Stimulated activated CD4-positive, alpha-beta T cell treated with anti-CD3 and anti-CD28 coated beads, Interleukin-4, amount 100 ng/mL, for 48 hours (primary cell): ENCODE measurements around the gene EP400.
"Not testable (repeated sequence)": the region's sequence is repeated elsewhere in the genome, so short reads cannot be mapped to it uniquely, and the experiment has no call there.

ENCODE experiments used
- DNase-seq, 2 donors: peaks; one replicate each; pipeline ENCODE4 v3.0.0-alpha.2; 2020; ENCODE audit warnings: low read depth in 2 of 2

EP400 gene

GRCh38 chr12:132066749-132067148 lies 117.0 kb downstream of the EP400 start:
- no peak for DNase-seq

GRCh38 chr12:132067182-132067581 lies 117.4 kb downstream of the EP400 start:
- no peak for DNase-seq

GRCh38 chr12:132068250-132068649 lies 118.5 kb downstream of the EP400 start:
- no peak for DNase-seq

- DNase-seq: no peak
These were observed 119.7 kb downstream of the EP400 start for GRCh38 chr12:132069336-132069985.

- no peak for DNase-seq
These were observed 120.6 kb downstream of the EP400 start for GRCh38 chr12:132070298-132070697.

GRCh38 chr12:132071040-132071810 lies 121.5 kb downstream of the EP400 start:
- DNase-seq: no peak

GRCh38 chr12:132071830-132072384 lies 122.2 kb downstream of the EP400 start:
- DNase-seq: no peak

- DNase-seq: no peak
These were observed 124.5 kb downstream of the EP400 start for GRCh38 chr12:132074216-132074615.

- no peak for DNase-seq
These were observed 125.4 kb downstream of the EP400 start for GRCh38 chr12:132075026-132075713.

- no peak for DNase-seq
These were observed 126.2 kb downstream of the EP400 start for GRCh38 chr12:132075714-132076553.

GRCh38 chr12:132076711-132077110 lies 127.0 kb downstream of the EP400 start:
- DNase-seq: no peak

GRCh38 chr12:132077322-132078100 lies 127.8 kb downstream of the EP400 start:
- no peak for DNase-seq

GRCh38 chr12:132078190-132078589 lies 128.4 kb downstream of the EP400 start:
- no peak for DNase-seq

- DNase-seq: no peak
These were observed 129.5 kb downstream of the EP400 start for GRCh38 chr12:132079200-132079599.

- no peak for DNase-seq
These were observed 130.0 kb downstream of the EP400 start for GRCh38 chr12:132079695-132080094.

GRCh38 chr12:132080515-132080914 lies 130.8 kb downstream of the EP400 start:
- DNase-seq: not testable (repeated sequence)

- no peak for DNase-seq
These were observed 131.7 kb downstream of the EP400 start for GRCh38 chr12:132081423-132081822.

- DNase-seq: no peak
These were observed 133.8 kb downstream of the EP400 start for GRCh38 chr12:132083614-132083940.

- peak; percentile 80 to 84 for DNase-seq
These were observed 134.3 kb downstream of the EP400 start for GRCh38 chr12:132083941-132084620.

GRCh38 chr12:132084621-132085290 lies 135.0 kb downstream of the EP400 start:
- peak; percentile 45 to 51 for DNase-seq
